OCI-M2 (cell line): ENCODE results near the gene PSD.

ENCODE experiments used
- DNase-seq: peaks from one replicate; lab custom pipeline; 2025; ENCODE audit not compliant: unreplicated experiment; lab: John Stamatoyannopoulos, UW

PSD gene

GRCh38 chr10:102393411-102394078, 25.0 kb downstream of the PSD start:
- no peak for DNase-seq

GRCh38 chr10:102392306-102392705, 26.3 kb downstream of the PSD start:
- DNase-seq, result no peak

GRCh38 chr10:102389894-102390293, 28.7 kb downstream of the PSD start:
- DNase-seq, result no peak

- no peak for DNase-seq
Observed at GRCh38 chr10:102384606-102385429, 33.8 kb downstream of the PSD start.

GRCh38 chr10:102384053-102384452, 34.5 kb downstream of the PSD start:
- DNase-seq, result no peak

- no peak for DNase-seq
Observed at GRCh38 chr10:102382871-102383270, 35.7 kb downstream of the PSD start.

- DNase-seq, result no peak
Observed at GRCh38 chr10:102381983-102382382, 36.6 kb downstream of the PSD start.

GRCh38 chr10:102379383-102379782, 39.2 kb downstream of the PSD start:
- no peak for DNase-seq

GRCh38 chr10:102376901-102377300, 41.7 kb downstream of the PSD start:
- no peak for DNase-seq

- DNase-seq, result no peak
Observed at GRCh38 chr10:102375867-102376266, 42.7 kb downstream of the PSD start.

- DNase-seq, result no peak
Observed at GRCh38 chr10:102375250-102375649, 43.3 kb downstream of the PSD start.

GRCh38 chr10:102371295-102371694, 47.3 kb downstream of the PSD start:
- DNase-seq, result no peak

- DNase-seq, result no peak
Observed at GRCh38 chr10:102368077-102368476, 50.5 kb downstream of the PSD start.

GRCh38 chr10:102367441-102367840, 51.1 kb downstream of the PSD start:
- no peak for DNase-seq

GRCh38 chr10:102358712-102359382, 59.7 kb downstream of the PSD start:
- DNase-seq, result no peak

GRCh38 chr10:102354451-102354850, 64.1 kb downstream of the PSD start:
- DNase-seq, result no peak
